ENCODE data around the gene DSCAML1. TPM values are rescaled to one million over a fixed set of nuclear protein-coding genes. Genes with fewer than 3 reads are reported as not detected.

DSCAML1 gene
- total RNA-seq, 1 donor from 2014 or later = not detected

- no peak for DNase-seq (ENCODE audit: extremely low read depth, low read depth, low spot score)
Observed at GRCh38 chr11:117594721-117595120, 202.3 kb downstream of the DSCAML1 start.

GRCh38 chr11:117593065-117593464 is 204.0 kb downstream of the DSCAML1 start:
- no peak for DNase-seq (ENCODE audit: extremely low read depth, low read depth, low spot score)

- no peak for DNase-seq (ENCODE audit: extremely low read depth, low read depth, low spot score)
Observed at GRCh38 chr11:117591316-117592039, 205.5 kb downstream of the DSCAML1 start.

GRCh38 chr11:117589063-117589462 is 208.0 kb downstream of the DSCAML1 start:
- no peak for DNase-seq (ENCODE audit: extremely low read depth, low read depth, low spot score)

- no peak for DNase-seq (ENCODE audit: extremely low read depth, low read depth, low spot score)
Observed at GRCh38 chr11:117588166-117588810, 208.7 kb downstream of the DSCAML1 start.

- no peak for DNase-seq (ENCODE audit: extremely low read depth, low read depth, low spot score)
Observed at GRCh38 chr11:117587416-117587815, 209.6 kb downstream of the DSCAML1 start.

GRCh38 chr11:117586392-117586791 is 210.6 kb downstream of the DSCAML1 start:
- no peak for DNase-seq (ENCODE audit: extremely low read depth, low read depth, low spot score)

GRCh38 chr11:117585631-117586030 is 211.4 kb downstream of the DSCAML1 start:
- DNase-seq (ENCODE audit: extremely low read depth, low read depth, low spot score) = no peak

- no peak for DNase-seq (ENCODE audit: extremely low read depth, low read depth, low spot score)
Observed at GRCh38 chr11:117584056-117584830, 212.8 kb downstream of the DSCAML1 start.

GRCh38 chr11:117583063-117583801 is 213.8 kb downstream of the DSCAML1 start:
- DNase-seq (ENCODE audit: extremely low read depth, low read depth, low spot score) = no peak

GRCh38 chr11:117582433-117582832 is 214.6 kb downstream of the DSCAML1 start:
- DNase-seq (ENCODE audit: extremely low read depth, low read depth, low spot score) = no peak

- no peak for DNase-seq (ENCODE audit: extremely low read depth, low read depth, low spot score)
Observed at GRCh38 chr11:117580866-117581265, 216.2 kb downstream of the DSCAML1 start.

- DNase-seq (ENCODE audit: extremely low read depth, low read depth, low spot score) = no peak
Observed at GRCh38 chr11:117579161-117579560, 217.9 kb downstream of the DSCAML1 start.

- DNase-seq (ENCODE audit: extremely low read depth, low read depth, low spot score) = no peak
Observed at GRCh38 chr11:117575856-117576255, 221.2 kb downstream of the DSCAML1 start.

GRCh38 chr11:117574551-117574950 is 222.5 kb downstream of the DSCAML1 start:
- no peak for DNase-seq (ENCODE audit: extremely low read depth, low read depth, low spot score)

GRCh38 chr11:117573326-117573725 is 223.7 kb downstream of the DSCAML1 start:
- DNase-seq (ENCODE audit: extremely low read depth, low read depth, low spot score) = no peak

- no peak for DNase-seq (ENCODE audit: extremely low read depth, low read depth, low spot score)
Observed at GRCh38 chr11:117572671-117573070, 224.3 kb downstream of the DSCAML1 start.

GRCh38 chr11:117572129-117572528 is 224.9 kb downstream of the DSCAML1 start:
- DNase-seq (ENCODE audit: extremely low read depth, low read depth, low spot score) = no peak

- DNase-seq (ENCODE audit: extremely low read depth, low read depth, low spot score) = no peak
Observed at GRCh38 chr11:117570701-117571100, 226.3 kb downstream of the DSCAML1 start.

- no peak for DNase-seq (ENCODE audit: extremely low read depth, low read depth, low spot score)
Observed at GRCh38 chr11:117569911-117570310, 227.1 kb downstream of the DSCAML1 start.

GRCh38 chr11:117565709-117566108 is 231.3 kb downstream of the DSCAML1 start:
- no peak for DNase-seq (ENCODE audit: extremely low read depth, low read depth, low spot score)

All from glomerular endothelial cell (primary cell).